Measurements from ENCODE around the gene PDCD6IP.
A peak's percentile ranks its signal among the peaks of the same experiment; 100 is the strongest.
"Not testable (repeated sequence)": the region's sequence is repeated elsewhere in the genome, so short reads cannot be mapped to it uniquely, and the experiment has no call there.

PDCD6IP gene

DNA sequence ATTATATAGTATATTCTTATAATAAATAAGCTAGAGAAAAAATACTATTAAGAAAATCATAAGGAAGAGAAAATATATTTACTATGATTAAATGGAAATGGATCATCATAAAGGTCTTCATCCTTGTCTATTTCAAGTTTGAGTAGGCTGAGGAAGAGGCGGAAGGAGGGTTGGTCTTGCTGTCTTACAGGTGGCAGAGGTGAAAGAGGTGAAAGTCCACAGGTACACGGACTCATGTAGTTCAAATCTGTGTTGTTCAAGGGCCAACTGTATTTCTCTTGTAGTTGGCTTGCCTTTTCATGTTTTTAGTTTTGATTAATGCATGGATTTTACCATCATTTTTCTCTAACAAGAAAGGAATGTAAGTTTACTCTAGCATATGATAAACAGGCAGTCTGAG is 41.7 kb downstream of the PDCD6IP start:
- no peak overlapping the region for H3K4me3 ChIP-seq (replicated peaks in 1 of 2; ENCODE audit: low read depth in 2 of 2, low read length in 2 of 2)
- TF ChIP-seq, protein P1, sequence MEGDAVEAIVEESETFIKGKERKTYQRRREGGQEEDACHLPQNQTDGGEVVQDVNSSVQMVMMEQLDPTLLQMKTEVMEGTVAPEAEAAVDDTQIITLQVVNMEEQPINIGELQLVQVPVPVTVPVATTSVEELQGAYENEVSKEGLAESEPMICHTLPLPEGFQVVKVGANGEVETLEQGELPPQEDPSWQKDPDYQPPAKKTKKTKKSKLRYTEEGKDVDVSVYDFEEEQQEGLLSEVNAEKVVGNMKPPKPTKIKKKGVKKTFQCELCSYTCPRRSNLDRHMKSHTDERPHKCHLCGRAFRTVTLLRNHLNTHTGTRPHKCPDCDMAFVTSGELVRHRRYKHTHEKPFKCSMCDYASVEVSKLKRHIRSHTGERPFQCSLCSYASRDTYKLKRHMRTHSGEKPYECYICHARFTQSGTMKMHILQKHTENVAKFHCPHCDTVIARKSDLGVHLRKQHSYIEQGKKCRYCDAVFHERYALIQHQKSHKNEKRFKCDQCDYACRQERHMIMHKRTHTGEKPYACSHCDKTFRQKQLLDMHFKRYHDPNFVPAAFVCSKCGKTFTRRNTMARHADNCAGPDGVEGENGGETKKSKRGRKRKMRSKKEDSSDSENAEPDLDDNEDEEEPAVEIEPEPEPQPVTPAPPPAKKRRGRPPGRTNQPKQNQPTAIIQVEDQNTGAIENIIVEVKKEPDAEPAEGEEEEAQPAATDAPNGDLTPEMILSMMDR (IDR thresholded peaks at IDR 0.05; ENCODE audit: low read depth, low read length) = no peak
- no peak for DNase-seq (ENCODE audit: low read depth in 2 of 2)

DNA sequence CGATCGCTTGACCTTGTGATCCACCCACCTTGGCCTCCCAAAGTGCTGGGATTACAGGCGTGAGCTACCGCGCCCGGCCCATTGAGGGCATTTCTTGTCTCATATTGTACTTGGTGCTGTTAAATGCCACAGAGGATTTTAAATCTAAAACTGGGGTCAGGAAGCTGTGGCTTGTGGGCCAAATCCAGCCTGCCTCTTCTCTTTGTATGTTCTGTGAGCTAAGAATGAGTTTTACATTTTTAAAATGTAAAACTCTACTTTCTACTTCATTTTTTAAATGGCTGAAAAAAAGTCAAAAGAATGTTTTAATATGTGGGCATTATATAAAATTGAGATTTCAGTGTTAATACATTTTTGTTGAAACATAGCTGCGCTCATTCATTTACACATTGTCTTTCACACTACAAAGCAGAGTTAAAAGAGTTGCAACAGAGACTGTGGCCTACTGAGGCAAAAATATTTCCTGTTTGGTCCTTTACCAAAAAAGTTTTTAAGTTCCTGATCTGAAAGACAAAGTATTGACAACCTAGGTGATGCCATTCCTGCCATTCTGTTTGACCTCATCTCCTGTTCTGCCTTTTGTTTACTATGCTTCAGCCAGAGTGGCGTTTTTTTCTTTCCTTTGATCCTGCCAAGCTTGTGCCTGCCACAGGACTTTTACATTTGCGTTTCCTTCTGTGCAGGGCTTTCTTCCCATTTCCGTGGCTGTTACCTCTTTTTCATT is 50.4 kb downstream of the PDCD6IP start:
- TF ChIP-seq, protein P1 (IDR thresholded peaks at IDR 0.05; ENCODE audit: low read depth, low read length) = no peak
- no peak for DNase-seq (ENCODE audit: low read depth in 2 of 2)
- no peak overlapping the region for H3K4me3 ChIP-seq (replicated peaks in 1 of 2; ENCODE audit: low read depth in 2 of 2, low read length in 2 of 2)

DNA sequence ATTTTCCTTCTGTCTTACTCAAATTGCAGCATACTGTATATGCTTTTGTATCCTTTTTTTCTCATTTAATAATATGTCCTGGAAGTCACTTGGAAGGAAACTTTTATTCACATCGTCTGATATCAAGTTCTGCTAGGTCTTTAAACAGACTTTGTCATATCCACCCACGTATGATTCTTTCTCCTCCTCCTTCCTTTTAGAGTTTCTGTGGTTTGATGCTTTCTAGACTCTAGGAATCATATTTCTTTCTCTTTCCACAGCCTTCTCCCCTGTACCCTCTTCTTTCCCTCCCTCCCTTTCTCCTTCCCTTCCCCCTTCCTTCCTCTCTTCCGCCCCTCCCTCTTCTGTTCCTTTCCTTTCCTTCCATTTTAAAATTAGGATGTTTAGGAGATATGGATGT is 52.2 kb downstream of the PDCD6IP start:
- not testable (repeated sequence) for H3K4me3 ChIP-seq (replicated peaks in 1 of 2; ENCODE audit: low read depth in 2 of 2, low read length in 2 of 2); DNase-seq (ENCODE audit: low read depth in 2 of 2)

DNA sequence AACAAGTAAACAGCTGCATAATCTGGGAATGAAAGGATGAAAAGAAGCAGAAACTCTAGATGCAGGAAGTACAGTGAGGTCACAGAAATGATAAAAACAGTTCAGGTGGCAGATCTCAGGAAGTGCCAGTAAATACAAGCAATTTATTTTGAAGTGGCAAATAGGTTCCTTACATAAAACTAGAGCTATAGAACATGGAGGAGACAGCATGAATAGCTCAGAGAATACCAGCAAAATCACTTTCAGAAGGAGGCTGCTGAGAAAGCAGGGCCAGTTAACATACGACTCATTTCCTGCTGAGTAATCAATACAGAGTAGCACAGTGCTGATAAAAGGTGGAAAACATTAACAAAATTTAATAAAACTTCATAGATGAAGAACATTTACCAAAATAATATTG is 57.0 kb downstream of the PDCD6IP start:
- peak in 1 of 2 donors; percentile 52 for DNase-seq (ENCODE audit: low read depth in 2 of 2)
- not testable (repeated sequence) for H3K4me3 ChIP-seq (replicated peaks in 1 of 2; ENCODE audit: low read depth in 2 of 2, low read length in 2 of 2)

DNA sequence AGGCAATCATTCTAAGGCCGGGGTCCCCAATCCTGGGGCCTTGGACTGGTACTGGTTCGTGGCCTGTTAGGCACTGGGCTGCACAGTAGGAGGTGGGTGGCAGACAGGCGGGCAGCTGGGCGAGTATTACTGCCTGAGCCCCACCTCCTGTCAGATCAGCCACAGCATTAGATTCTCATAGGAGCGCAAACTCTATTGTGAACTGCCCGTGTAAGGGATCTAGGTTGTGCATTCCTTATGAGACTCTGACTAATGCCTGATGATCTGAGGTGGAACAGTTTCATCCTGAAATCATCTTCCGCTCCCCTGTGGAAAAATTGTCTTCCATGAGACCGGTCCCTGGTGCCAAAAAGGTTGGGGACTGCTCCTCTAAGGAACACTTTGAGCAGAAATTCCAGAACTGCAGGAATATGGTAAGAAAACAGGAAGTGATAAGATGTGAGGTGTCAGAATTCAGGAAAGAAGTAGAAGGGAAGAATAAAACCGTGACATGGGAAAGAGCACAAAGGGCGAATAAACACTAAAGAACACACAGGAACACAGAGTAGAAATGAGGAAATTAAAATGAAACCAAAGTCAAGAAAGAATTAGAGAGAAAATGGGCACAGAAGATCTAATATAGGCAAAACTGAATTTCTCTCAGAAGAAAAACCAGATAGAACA is 57.6 kb downstream of the PDCD6IP start:
- TF ChIP-seq, protein P1 (IDR thresholded peaks at IDR 0.05; ENCODE audit: low read depth, low read length) = no peak
- peak; percentile 30 to 65 for DNase-seq (ENCODE audit: low read depth in 2 of 2)

DNA sequence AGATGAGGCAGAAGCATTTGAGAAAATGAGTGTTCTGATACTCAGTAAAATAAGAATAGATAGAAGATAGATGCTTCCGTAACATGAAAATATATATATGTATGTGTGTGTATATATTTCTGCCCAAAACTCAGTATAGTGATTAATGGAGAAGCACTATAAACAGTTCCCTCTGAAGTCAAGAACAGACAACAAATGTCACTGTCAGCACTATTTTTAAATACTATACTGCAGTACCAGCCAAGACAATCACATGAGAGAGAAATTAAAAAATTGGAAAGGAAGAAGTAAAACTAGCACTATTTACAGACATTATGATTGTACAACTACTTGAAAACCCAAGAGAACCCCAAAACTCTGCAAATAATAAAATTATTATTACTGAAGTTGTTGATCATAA is 59.3 kb downstream of the PDCD6IP start:
- H3K4me3 ChIP-seq (replicated peaks in 1 of 2; ENCODE audit: low read depth in 2 of 2, low read length in 2 of 2); DNase-seq (ENCODE audit: low read depth in 2 of 2): not testable (repeated sequence)

More for the DNA sequence above, 57.6 kb downstream of the PDCD6IP start:
- no peak overlapping the region for H3K4me3 ChIP-seq (replicated peaks in 1 of 2; ENCODE audit: low read depth in 2 of 2, low read length in 2 of 2)

DNA sequence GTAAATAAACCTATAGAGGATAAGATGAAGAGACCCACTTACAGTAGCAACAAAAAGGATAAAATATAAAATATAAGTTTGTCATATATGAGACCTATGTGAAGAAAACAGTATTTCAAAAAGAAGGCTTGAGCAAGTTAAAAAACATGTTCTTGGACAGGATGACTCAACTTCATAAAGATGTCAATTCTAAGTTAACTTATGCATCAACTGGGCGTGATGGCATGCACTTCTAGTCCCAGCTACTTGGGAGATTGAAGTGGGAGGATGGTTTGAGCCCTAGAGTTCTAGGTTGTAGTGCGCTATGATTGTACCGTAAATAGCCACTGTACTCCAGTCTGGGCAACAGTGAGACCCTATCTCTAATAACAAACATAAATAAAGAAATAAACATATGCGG is 59.7 kb downstream of the PDCD6IP start:
- TF ChIP-seq, protein P1 (IDR thresholded peaks at IDR 0.05; ENCODE audit: low read depth, low read length) = no peak
- H3K4me3 ChIP-seq (replicated peaks in 1 of 2; ENCODE audit: low read depth in 2 of 2, low read length in 2 of 2) = no peak overlapping the region
- DNase-seq (ENCODE audit: low read depth in 2 of 2) = no peak

DNA sequence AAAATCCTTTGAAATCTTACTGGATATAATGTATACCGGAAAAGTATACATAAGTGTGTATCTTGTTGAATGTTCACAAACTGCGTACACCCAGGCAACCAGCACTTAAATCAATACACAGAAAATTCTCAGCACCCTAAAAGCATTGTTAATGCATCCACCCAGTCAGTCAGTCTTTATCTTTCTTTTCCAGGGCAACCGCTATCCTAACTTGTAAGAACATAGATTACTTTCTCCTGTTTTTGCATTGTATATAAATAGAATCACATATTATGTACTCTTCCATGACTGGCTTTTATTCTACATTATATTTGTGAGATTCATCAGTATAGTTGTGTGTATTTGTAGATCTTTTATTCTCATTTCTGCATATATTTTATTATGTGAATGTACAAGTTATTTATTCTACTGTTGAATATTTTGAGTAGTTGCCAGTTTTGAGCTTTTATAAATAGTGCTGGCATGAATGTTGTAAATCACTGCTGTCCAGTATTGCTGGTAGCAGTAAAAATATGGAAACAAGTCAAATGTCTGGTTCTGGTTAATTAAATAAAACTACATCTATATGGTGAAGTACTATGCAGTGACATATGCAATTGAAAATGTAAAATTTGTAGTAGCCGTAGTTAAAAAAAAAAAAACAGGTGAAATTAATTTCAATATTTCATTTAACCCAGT is 62.1 kb downstream of the PDCD6IP start:
- H3K4me3 ChIP-seq (replicated peaks in 1 of 2; ENCODE audit: low read depth in 2 of 2, low read length in 2 of 2) = no peak overlapping the region
- TF ChIP-seq, protein P1 (IDR thresholded peaks at IDR 0.05; ENCODE audit: low read depth, low read length) = no peak
- DNase-seq (ENCODE audit: low read depth in 2 of 2) = no peak
